ENCODE measurements around the gene GMEB2.

Gene GMEB2

GRCh38 chr20:63547725-63548480, 79.0 kb downstream of the GMEB2 start, which contains the start of gene SRMS:
Gene SRMS (minus strand): TSS chr20:63547749. CDS start chr20:63547463, 286 bp downstream.
- DNase-seq (ENCODE audit: low spot score) = no peak
- TF ChIP-seq, protein P1, sequence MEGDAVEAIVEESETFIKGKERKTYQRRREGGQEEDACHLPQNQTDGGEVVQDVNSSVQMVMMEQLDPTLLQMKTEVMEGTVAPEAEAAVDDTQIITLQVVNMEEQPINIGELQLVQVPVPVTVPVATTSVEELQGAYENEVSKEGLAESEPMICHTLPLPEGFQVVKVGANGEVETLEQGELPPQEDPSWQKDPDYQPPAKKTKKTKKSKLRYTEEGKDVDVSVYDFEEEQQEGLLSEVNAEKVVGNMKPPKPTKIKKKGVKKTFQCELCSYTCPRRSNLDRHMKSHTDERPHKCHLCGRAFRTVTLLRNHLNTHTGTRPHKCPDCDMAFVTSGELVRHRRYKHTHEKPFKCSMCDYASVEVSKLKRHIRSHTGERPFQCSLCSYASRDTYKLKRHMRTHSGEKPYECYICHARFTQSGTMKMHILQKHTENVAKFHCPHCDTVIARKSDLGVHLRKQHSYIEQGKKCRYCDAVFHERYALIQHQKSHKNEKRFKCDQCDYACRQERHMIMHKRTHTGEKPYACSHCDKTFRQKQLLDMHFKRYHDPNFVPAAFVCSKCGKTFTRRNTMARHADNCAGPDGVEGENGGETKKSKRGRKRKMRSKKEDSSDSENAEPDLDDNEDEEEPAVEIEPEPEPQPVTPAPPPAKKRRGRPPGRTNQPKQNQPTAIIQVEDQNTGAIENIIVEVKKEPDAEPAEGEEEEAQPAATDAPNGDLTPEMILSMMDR (IDR thresholded peaks at IDR 0.05; ENCODE audit: extremely low read depth, missing control alignments) = no peak

GRCh38 chr20:63546956-63547724, 79.8 kb downstream of the GMEB2 start:
- TF ChIP-seq, protein P1 (IDR thresholded peaks at IDR 0.05; ENCODE audit: extremely low read depth, missing control alignments) = no peak
- DNase-seq (ENCODE audit: low spot score) = no peak

GRCh38 chr20:63546256-63546955, 80.5 kb downstream of the GMEB2 start:
- DNase-seq (ENCODE audit: low spot score) = no peak
- TF ChIP-seq, protein P1 (IDR thresholded peaks at IDR 0.05; ENCODE audit: extremely low read depth, missing control alignments) = no peak

GRCh38 chr20:63545814-63546213, 81.1 kb downstream of the GMEB2 start:
- TF ChIP-seq, protein P1 (IDR thresholded peaks at IDR 0.05; ENCODE audit: extremely low read depth, missing control alignments) = no peak
- DNase-seq (ENCODE audit: low spot score) = no peak

DNA sequence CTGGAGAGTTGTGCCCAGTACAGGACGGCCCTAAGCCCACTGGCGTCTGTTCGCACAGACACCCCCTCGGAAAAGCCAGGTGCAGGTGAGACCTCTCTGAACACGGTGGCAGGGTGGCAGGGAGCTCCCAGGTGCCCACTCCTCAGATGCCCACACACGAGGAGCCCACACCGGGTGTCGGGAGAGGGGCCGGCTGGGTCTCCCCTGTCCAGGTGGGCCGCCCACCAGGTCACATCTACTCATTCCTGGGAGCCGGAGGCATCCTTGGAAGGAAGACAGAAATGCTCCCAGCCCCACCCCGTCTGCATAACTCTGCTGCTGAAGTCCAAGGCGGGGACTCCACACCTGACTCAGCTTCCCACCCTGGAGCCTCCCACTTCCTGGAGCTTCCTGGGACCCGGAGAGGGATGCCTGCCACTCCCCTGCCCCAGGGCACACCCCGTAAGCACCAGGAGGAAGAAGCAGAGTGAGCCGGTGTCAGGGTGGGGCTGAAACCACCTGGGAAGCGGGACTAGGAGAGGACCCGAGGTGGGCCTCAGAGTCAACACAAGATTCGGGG, 81.9 kb downstream of the GMEB2 start:
- TF ChIP-seq, protein P1 (IDR thresholded peaks at IDR 0.05; ENCODE audit: extremely low read depth, missing control alignments) = no peak
- DNase-seq (ENCODE audit: low spot score) = no peak

- TF ChIP-seq, protein P1 (IDR thresholded peaks at IDR 0.05; ENCODE audit: extremely low read depth, missing control alignments) = no peak
- no peak for DNase-seq (ENCODE audit: low spot score)
Measured at GRCh38 chr20:63544241-63544957, 82.5 kb downstream of the GMEB2 start.

All from GM20000 (cell line).